Caco-2 (cell line): ENCODE results near the gene SMARCA5. TPM values are rescaled to one million over a fixed set of nuclear protein-coding genes. Genes with fewer than 3 reads are reported as not detected.

ENCODE experiments used
- Bru-seq: library from RNA; stranded (reverse); fragments of 400-500 nt; gene quantifications from one replicate; lab custom pipeline; 2021; lab: Mats Ljungman, UMichigan
- BruChase-seq, 2 experiments: library from RNA; stranded (reverse); fragments of 400-500 nt; gene quantifications; one replicate each; lab custom pipeline; 2021; lab: Mats Ljungman, UMichigan
- BruUV-seq: library from RNA; stranded (reverse); fragments of 400-500 nt; replicated peaks from 2 replicates; lab custom pipeline; 2021; lab: Mats Ljungman, UMichigan
- CTCF ChIA-PET: fragments of 300-600 bp; sonication (Branson Sonifier 250); formaldehyde crosslinking; loops from one replicate; lab custom pipeline; 2022; ENCODE audit warnings: antibody characterized with exemption; lab: Charles Lee
- POLR2A ChIA-PET: fragments of 300-600 bp; sonication (Branson Sonifier 250); formaldehyde crosslinking; loops from one replicate; lab custom pipeline; 2022; ENCODE audit warnings: antibody characterized with exemption; lab: Charles Lee
- DNase-seq, 2 experiments: peaks; one replicate each; pipeline versions ENCODE4 v3.0.0 to v3.0.0-alpha.2; 2020 to 2022
- H3K27me3 ChIP-seq: replicated peaks from 2 replicates; pipeline ENCODE4 v1.6.0; 2011; ENCODE audit warnings: low read length; ENCODE audit not compliant: control insufficient read depth, insufficient read depth
- H3K36me3 ChIP-seq: 2 replicates; pipeline ENCODE4 v1.5.1; 2011; ENCODE audit warnings: low read length; ENCODE audit not compliant: control insufficient read depth, insufficient read depth
- H3K4me1 ChIP-seq: fragments of 250-450 bp; sonication (Bioruptor Pico); 2 replicates; pipeline ENCODE4 v1.5.1; 2020; ENCODE audit warnings: mild to moderate bottlenecking
- H3K4me3 ChIP-seq: 2 replicates; pipeline ENCODE4 v1.5.1; 2011; ENCODE audit warnings: low read depth, mild to moderate bottlenecking, control low read depth, low read length
- H3K9me3 ChIP-seq: fragments of 250-450 bp; sonication (Bioruptor Pico); 2 replicates; pipeline ENCODE4 v1.5.1; 2020; ENCODE audit warnings: mild to moderate bottlenecking, moderate library complexity
- H3K27ac Mint-ChIP-seq: one replicate; pipeline ENCODE4 v1.8.0; 2022; ENCODE audit warnings: mixed read lengths; ENCODE audit not compliant: unreplicated experiment
- H3K27me3 Mint-ChIP-seq: one replicate; pipeline ENCODE4 v1.8.0; 2022; ENCODE audit warnings: mixed read lengths; ENCODE audit not compliant: insufficient read depth, unreplicated experiment
- H3K36me3 Mint-ChIP-seq: one replicate; pipeline ENCODE4 v1.8.0; 2022; ENCODE audit warnings: mild to moderate bottlenecking, mixed read lengths; ENCODE audit not compliant: insufficient read depth, unreplicated experiment
- H3K4me1 Mint-ChIP-seq: one replicate; pipeline ENCODE4 v1.8.0; 2022; ENCODE audit warnings: low read depth, mixed read lengths; ENCODE audit not compliant: unreplicated experiment
- H3K4me3 Mint-ChIP-seq: one replicate; pipeline ENCODE4 v1.8.0; 2022; ENCODE audit warnings: mild to moderate bottlenecking, moderate library complexity, mixed read lengths; ENCODE audit not compliant: unreplicated experiment
- H3K9me3 Mint-ChIP-seq: one replicate; pipeline ENCODE4 v1.8.0; 2022; ENCODE audit warnings: mixed read lengths; ENCODE audit not compliant: unreplicated experiment
- intact Hi-C: fragments of 100-400 bp; cut with micrococcal nuclease; formaldehyde crosslinking; loops from one replicate; pipeline ENCODE4 v1.10.0; 2022; ENCODE audit not compliant: unreplicated experiment
- long read RNA-seq: library from polyadenylated mRNA; stranded (forward); transcript quantifications from one replicate; pipeline ENCODE4 v2.0.0, GENCODE V29; 2022
- total RNA-seq: library from RNA; stranded (reverse); gene quantifications from 2 replicates; pipeline ENCODE4 v1.2.3, GENCODE V29; 2022
- TF ChIP-seq, protein P1 (sequence below), 2 experiments: fragments of 200-600 bp in 1 of 2; IDR thresholded peaks; 1 replicate in 1 of 2; 2 replicates in 1 of 2; pipeline versions ENCODE4 v1.5.1 to v1.8.0; 2011 to 2022; ENCODE audit warnings: antibody characterized with exemption in 1 of 2, control low read depth in 1 of 2, inconsistent platforms in 1 of 2, low read depth in 1 of 2, low read length in 1 of 2, mild to moderate bottlenecking in 1 of 2, moderate library complexity in 1 of 2; ENCODE audit not compliant: insufficient read depth in 1 of 2, severe bottlenecking in 1 of 2, unreplicated experiment in 1 of 2

Gene SMARCA5, protein sequence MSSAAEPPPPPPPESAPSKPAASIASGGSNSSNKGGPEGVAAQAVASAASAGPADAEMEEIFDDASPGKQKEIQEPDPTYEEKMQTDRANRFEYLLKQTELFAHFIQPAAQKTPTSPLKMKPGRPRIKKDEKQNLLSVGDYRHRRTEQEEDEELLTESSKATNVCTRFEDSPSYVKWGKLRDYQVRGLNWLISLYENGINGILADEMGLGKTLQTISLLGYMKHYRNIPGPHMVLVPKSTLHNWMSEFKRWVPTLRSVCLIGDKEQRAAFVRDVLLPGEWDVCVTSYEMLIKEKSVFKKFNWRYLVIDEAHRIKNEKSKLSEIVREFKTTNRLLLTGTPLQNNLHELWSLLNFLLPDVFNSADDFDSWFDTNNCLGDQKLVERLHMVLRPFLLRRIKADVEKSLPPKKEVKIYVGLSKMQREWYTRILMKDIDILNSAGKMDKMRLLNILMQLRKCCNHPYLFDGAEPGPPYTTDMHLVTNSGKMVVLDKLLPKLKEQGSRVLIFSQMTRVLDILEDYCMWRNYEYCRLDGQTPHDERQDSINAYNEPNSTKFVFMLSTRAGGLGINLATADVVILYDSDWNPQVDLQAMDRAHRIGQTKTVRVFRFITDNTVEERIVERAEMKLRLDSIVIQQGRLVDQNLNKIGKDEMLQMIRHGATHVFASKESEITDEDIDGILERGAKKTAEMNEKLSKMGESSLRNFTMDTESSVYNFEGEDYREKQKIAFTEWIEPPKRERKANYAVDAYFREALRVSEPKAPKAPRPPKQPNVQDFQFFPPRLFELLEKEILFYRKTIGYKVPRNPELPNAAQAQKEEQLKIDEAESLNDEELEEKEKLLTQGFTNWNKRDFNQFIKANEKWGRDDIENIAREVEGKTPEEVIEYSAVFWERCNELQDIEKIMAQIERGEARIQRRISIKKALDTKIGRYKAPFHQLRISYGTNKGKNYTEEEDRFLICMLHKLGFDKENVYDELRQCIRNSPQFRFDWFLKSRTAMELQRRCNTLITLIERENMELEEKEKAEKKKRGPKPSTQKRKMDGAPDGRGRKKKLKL
- total RNA-seq (64.5 and 64.8 TPM in 2 replicates), Bru-seq, nascent RNA (percentile 94 among the genes with signal in this experiment), BruChase-seq, experiment 1, labeled RNA remaining after a 2-hour chase (percentile 92 among the genes with signal in this experiment), BruChase-seq, experiment 2, labeled RNA remaining after a 6-hour chase (percentile 97 among the genes with signal in this experiment)
- long read RNA-seq, full-length matches to known transcripts = 255 of 286 reads
- long read RNA-seq, partial matches to known transcripts = 16 of 286 reads
- long read RNA-seq, other reads (novel, unspliced or antisense) = 15 of 286 reads

DNA sequence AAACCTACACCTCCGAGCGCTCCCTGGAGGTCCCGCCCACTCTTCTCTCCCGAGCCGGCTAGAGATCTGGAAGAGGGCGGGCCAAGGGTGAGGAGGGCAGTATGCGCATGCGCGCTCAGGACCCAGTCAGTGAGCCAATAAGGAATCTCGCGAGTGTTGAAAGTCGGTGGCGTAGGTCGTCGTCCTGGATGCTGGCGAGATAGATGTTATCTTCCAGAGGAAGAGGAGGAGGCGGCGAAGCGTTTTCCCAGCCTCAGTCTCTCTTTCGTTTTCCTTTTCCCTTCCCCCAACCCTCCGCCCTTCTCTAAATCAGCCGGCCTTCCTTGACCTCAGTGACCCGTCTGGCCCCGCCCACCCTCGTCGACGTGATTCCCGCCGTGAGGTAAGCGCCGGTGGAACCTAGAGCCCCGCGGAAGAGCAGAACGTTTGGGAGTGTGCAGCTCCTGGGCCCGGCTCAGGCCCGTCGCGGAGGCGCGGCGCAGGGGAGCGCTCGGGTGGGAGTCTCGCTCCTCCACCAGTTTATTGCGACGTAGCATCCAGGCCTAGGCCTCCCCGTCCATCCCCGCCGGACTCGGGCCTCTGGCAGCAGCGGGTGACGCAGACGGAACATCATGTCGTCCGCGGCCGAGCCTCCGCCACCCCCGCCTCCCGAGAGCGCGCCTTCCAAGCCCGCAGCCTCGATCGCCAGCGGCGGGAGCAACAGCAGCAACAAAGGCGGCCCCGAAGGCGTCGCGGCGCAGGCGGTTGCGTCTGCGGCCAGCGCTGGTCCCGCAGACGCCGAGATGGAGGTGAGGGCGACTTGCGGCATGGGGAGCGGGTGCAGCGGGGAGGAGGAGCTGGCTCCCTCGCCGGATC, at the start of gene SMARCA5:
Gene SMARCA5, plus strand, starts transcription at position 389 of the 855 bp plus-strand sequence. Its CDS starts 223 bp downstream, at position 612.
- peak; percentile 96 to 98 for DNase-seq
- Histone ChIP-seq H3K4me1 (0 out of 2 replicates have a peak, but pooled peaks cover 10% of the 10 kb centered on the region), H3K9me3 (no peaks in the 10 kb centered on the region), H3K27me3 (no peaks in the 10 kb centered on the region), H3K4me3 (peak within 1 kb of the TSS; percentile 97), H3K36me3 (no peaks in the 10 kb centered on the region)
- intact Hi-C loops = loop anchor here (1.0 to 2.0 kb wide), 3 partner anchors 46 to 419 kb away; partner anchors contain the start of gene USP38
- Mint-ChIP-seq H3K4me1 (peaks cover 6% of the 10 kb centered on the region), H3K36me3 (peaks cover 31% of the 10 kb centered on the region), H3K9me3 (no peaks in the 10 kb centered on the region), H3K27me3 (no peaks in the 10 kb centered on the region), H3K4me3 (peak within 1 kb of the TSS; percentile 96), H3K27ac (peak within 1 kb of the TSS; percentile 96)
- CTCF ChIA-PET = no interaction called here
- POLR2A ChIA-PET = interaction anchor here (0.5 to 1.0 kb wide), 7 partner anchors 11 to 1756 kb away, joined by 3 to 11 read pairs (median 4); partner anchors contain the start of gene USP38
- TF ChIP-seq, protein P1, sequence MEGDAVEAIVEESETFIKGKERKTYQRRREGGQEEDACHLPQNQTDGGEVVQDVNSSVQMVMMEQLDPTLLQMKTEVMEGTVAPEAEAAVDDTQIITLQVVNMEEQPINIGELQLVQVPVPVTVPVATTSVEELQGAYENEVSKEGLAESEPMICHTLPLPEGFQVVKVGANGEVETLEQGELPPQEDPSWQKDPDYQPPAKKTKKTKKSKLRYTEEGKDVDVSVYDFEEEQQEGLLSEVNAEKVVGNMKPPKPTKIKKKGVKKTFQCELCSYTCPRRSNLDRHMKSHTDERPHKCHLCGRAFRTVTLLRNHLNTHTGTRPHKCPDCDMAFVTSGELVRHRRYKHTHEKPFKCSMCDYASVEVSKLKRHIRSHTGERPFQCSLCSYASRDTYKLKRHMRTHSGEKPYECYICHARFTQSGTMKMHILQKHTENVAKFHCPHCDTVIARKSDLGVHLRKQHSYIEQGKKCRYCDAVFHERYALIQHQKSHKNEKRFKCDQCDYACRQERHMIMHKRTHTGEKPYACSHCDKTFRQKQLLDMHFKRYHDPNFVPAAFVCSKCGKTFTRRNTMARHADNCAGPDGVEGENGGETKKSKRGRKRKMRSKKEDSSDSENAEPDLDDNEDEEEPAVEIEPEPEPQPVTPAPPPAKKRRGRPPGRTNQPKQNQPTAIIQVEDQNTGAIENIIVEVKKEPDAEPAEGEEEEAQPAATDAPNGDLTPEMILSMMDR (IDR thresholded peaks at IDR 0.05; ENCODE audit: insufficient read depth in 1 of 2, low read depth in 1 of 2, low read length in 1 of 2, severe bottlenecking in 1 of 2, unreplicated experiment in 1 of 2) = no peak
- BruUV-seq = TSS peak; percentile 31

DNA sequence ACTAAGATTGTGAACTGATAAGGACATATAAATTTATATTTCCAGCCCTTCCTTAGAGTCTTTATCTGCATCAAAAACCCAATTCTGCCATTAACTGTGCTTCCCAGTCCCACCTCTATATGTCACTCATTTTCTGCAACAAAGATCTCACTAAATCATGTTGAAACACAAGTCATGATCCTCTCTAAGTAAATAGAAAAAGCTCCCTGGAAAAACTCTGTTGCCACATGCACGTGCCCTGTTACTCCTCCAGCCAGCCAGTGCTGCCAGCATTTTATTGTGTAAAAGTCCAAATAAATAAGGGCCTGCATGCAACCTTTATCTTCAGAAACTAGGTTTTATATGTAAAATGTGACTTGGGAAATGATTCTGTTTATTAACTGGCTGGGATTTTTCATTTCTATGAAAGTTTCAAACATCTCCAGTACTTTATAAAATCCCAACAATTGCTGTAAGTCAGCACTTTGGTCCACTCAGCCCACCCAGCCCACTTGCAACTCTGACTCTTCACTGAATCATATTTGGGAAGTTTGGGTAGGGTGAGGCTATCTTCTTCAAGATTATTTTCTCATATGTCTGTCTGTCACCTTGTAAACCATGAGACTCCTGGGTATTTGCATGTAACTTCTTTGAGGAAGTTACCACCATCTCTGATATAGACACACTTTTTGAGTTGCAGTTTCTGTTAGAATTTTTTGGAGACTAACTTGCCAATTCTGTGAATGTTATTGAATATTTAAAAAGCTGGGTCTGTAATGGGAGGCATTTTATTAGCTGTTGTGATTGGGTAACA, 40.0 kb upstream of the SMARCA5 start:
- no TSS peak for BruUV-seq
- no peaks in the 10 kb centered on the region for H3K4me1 Mint-ChIP-seq

More for the DNA sequence above, 40.0 kb upstream of the SMARCA5 start:
- DNase-seq = no peak
- POLR2A ChIA-PET = no interaction called here
- no peaks in the 10 kb centered on the region for H3K9me3 Mint-ChIP-seq
- H3K27ac Mint-ChIP-seq = no peak overlapping the region
- intact Hi-C loops = no loop called here
- TF ChIP-seq, protein P1 (IDR thresholded peaks at IDR 0.05; ENCODE audit: insufficient read depth in 1 of 2, low read depth in 1 of 2, low read length in 1 of 2, severe bottlenecking in 1 of 2, unreplicated experiment in 1 of 2) = no peak
- Histone ChIP-seq H3K36me3 (no peaks in the 10 kb centered on the region), H3K27me3 (no peaks in the 10 kb centered on the region), H3K9me3 (no peaks in the 10 kb centered on the region), H3K4me1 (no peaks in the 10 kb centered on the region), H3K4me3 (no peak overlapping the region)
- no peak overlapping the region for H3K4me3 Mint-ChIP-seq
- H3K36me3 Mint-ChIP-seq = peaks cover 15% of the 10 kb centered on the region
- CTCF ChIA-PET = no interaction called here
- no peaks in the 10 kb centered on the region for H3K27me3 Mint-ChIP-seq
